ENCODE results near the gene NRARP.
"Not testable (repeated sequence)": the region's sequence is repeated elsewhere in the genome, so short reads cannot be mapped to it uniquely, and the experiment has no call there.

The NRARP gene

DNA sequence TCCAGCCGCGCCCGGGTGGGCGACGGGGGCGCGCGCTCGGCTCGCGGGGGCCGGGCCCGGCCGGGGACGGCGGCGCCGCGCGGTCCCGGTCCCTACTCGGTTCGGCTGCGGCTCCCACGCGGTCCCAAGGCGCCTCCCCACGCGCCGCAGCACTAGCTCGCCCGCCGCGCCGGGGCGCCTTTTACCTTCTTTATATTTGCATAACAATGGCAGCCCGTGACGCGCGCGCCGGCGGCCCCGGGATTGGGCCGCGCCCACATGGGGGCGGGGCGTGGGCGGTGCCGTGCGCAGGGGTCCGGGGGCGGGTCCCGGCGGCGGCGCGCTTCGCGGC, at the start of gene NRARP:
TSS of gene NRARP (minus strand) at position 154 of the 331 bp plus-strand sequence. CDS start 343 bp downstream, outside the sequence.
- peak; percentile 88 to 93 for DNase-seq

DNA sequence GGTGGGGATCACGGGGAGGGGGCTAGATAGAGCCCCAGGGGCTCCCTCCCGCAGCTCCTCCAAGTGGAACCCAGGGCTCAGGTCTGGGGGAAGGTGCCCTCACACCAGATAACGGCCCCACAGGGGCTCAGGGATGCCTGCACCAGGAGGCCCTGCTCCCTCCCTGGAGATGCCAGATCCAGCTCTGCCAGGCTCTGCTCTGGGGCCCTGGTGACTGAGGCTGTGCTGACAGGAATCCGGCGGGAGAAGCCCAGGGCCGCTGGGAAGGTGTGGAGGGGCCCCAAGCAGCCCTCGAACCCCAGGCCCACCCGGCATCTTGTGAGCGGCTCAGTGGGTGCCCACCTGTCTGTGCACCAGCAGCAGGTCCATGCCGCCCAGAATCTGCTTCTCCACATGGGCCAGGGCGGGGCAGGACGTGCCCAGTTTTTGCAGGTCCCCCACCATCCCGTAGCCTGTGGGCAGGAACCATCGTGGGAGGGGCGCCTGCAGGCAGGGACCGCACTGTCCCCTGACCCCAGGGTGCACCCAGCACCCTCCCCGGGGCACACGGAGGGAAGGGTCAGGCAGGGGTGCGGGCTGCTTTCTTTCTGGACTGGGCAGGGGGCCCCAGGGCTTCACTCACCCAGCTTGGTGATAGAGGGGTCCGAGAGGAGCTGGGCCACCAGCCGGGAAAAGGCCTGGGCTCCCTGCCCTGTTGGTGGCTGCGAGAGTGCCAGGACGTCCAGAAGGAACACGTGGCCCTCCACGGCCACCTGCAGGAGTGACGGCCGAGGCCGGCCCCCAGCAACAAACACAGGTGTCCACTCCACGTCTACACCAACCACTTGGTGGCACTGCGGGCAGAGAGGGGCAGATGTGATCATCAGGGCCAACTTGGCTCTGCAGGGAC, 48.9 kb upstream of the NRARP start:
- no peak for DNase-seq

DNA sequence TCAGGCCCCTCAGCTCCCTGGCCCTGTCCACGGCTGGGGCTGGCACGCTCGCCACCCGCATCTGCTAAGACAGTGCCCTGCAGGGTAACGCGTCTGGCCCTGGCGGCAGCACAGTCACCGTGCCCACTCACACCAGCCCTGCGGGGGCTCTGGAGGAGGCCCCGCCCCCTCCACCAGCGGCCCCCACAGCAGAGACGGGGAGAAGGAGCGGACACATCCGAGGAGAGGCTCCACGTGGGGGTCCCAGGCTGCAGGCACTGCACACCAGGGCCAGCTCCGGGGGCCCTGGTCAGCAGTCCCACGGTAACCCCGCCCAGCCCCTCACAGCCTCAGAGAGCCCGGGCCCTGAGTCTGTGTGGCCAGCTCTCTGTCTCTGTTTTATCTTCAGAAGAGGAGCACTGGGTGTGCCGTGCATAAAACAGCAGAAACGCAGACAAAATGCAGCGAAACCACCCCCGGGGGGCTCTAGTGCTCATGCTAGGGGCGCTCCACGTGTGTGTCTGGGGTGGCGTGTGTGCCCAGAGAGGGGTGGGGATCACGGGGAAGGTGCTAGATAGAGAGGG, 47.5 kb upstream of the NRARP start:
- no peak for DNase-seq

DNA sequence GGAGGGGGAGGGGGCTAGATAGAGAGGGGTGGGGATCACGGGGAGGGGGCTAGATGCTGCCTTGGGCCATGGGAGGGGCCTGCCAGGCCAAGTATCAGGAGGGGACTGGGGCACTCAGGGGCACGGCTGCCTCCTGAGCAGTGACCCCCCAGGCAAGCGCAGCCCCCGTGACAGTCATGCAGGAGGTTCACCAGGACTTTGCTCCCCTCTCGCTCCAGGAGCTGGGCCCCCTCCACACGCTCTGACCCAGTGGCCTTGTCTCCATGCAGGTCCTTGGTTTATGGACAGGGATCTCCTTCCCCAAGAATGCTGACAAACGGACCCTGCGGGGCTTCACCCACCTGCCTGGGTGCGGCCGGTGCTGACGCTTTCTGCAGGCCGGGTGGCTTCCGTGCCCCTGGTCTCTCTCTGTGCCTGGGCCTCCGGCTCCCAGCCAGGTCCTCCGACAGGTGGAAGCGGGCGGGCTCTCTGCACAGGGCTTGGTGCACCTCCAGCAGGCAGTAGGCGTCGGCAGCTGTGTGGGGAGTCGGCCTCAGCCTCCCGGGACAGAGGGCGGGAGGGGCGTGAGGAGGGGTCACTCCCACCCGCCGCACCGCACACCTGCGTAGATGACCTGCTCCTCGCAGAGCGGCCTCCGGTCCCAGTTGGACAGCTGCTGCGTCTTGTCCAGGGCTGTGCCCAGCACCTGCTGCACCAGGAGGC, 46.8 kb upstream of the NRARP start:
- no peak for DNase-seq

DNA sequence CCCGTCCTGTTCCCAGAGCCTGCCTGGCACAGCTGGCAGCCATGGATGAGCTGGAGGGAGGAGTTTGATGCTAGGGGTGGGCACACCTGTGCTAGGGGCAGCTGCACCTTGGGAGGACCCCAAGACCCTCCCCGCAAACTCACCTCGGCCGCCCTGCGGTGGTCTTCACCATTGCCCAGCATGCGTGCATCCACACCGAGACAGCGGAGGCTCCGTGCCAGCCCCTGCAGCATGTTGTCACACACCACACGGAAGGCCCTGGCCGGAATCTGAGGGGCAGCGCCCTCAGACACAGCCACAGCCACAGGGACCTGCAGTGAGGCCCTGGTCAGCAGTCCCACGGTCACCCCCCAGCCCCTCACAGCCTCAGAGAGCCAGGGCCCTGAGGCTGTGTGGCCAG, 45.9 kb upstream of the NRARP start:
- DNase-seq, result no peak

- DNase-seq, result no peak
These were observed 40.4 kb upstream of the NRARP start for GRCh38 chr9:137342482-137342881.

GRCh38 chr9:137341227-137341626, 39.2 kb upstream of the NRARP start:
- DNase-seq, result no peak

GRCh38 chr9:137339908-137340462, 37.9 kb upstream of the NRARP start:
- DNase-seq, result not testable (repeated sequence)

- DNase-seq, result no peak
These were observed 37.2 kb upstream of the NRARP start for GRCh38 chr9:137339045-137339907.

- no peak for DNase-seq
These were observed 34.7 kb upstream of the NRARP start for GRCh38 chr9:137336735-137337134.

DNA sequence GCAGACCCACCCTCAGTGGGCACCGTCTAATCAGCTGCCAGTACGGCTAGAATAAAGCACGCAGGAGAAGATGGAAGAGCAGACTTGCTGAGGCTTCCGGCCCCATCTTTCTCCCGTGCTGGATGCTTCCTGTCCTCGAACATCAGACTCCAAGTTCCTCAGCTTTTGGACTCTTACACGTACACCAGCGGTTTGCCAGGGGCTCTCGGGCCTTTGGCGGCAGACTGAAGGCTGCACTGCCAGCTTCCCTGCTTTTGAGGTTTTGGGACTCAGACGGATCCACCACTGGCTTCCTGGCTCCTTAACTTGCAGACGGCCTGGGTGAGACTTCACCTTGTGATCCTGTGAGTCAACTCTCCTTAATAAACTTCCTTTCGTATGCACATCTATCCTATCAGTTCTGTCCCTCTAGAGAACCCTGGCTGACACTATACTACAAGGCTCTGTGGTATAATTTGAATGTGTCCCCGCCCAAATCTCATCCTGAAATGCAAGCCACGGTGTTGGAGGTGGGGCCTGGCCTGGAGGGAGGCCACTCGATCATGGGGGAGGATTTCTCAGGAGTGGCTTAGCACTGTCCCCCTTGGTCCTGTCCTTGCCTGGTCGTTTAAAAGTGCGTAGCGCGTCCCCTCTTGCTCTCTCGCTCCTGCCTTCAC, 31.1 kb upstream of the NRARP start:
- DNase-seq, result no peak

DNA sequence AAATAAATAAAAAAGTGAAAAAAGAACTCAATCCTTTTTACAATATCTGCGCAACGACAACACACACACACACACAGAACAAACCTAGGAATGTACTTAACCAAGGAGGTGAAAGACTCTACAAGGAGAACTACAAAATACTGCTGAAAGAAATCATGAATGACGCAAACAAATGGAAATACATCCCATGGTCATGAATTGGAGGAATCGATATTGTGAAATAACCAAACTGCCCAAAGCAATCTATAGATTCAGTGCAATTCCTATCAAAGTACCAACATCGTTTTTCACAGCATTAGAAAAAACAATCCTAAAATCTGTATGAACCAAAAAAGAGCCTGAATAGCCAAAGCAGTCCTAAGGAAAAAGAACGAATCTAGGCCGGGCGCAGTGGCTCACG, 29.9 kb upstream of the NRARP start:
- no peak for DNase-seq

GRCh38 chr9:137330689-137331088, 28.6 kb upstream of the NRARP start:
- DNase-seq, result no peak

DNA sequence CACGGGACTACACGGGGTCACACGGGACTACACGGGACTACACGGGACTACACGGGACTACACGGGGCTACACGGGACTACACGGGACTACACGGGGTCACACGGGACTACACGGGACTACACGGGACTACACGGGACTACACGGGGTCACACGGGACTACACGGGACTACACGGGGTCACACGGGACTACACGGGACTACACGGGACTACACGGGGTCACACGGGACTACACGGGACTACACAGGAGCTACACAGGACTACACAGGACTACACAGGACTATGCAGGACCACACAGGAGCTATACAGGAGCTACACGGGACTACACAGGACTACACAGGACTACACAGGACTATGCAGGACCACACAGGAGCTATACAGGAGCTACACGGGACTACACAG, 27.5 kb upstream of the NRARP start:
- DNase-seq, result not testable (repeated sequence)

- DNase-seq, result peak in 1 of 2 donors; percentile 28
These were observed 25.8 kb upstream of the NRARP start for GRCh38 chr9:137327641-137328550.

- peak; percentile 41 to 76 for DNase-seq
These were observed 24.5 kb upstream of the NRARP start for GRCh38 chr9:137326445-137327065.

DNA sequence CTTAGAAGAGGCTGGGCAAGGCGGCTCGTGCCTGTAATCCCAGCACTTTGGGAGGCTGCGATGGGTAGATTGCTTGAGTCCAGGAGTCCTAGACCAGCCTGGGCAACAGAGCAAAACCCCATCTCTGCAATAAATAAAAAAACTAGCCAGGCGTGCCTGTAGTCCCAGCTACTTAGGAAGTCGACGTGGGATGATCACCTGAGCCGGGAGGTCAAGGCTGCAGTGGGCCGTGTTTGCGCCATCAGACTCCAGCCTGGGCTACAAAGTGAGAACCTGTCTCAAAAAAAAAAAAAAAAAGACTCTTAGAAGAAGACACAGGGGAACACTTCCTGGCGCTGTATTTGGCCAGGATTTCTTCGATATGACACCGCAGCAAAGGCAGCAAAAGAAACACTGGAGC, 23.7 kb upstream of the NRARP start:
- DNase-seq, result no peak

DNA sequence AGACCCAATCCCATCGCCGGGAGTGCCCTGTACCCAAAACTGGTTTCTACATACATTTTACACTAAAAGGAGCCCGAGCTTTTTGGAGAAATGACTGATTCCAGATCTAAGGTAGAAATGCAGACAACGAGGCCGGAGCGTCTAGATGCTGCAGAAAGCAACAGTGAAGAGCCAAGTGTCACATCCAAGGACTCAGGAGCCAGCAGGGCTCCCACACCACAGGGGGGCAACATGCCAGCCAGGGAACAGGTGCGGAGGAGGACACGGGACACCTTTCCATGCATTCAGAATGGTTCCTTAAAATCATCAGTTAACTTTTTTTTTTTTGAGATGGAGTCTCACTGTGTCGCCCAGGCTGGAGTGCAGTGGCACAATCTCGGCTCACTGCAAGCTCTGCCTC, 23.1 kb upstream of the NRARP start:
- DNase-seq, result no peak

GRCh38 chr9:137323531-137324331, 21.7 kb upstream of the NRARP start:
- DNase-seq, result no peak

Measured in CD4-positive, alpha-beta T cell treated with Interferon alpha-2 for 1 hour (primary cell).